Activated CD4-positive, alpha-beta T cell treated with anti-CD3 and anti-CD28 coated beads for 1 hour (primary cell): ENCODE results near the gene IPO13.

Source experiments
- DNase-seq: peaks from one replicate; pipeline ENCODE4 v3.0.0-alpha.2; 2020

The IPO13 gene

GRCh38 chr1:43946236-43947060, at the start of gene IPO13:
Gene IPO13 (plus strand): TSS chr1:43946950. CDS start chr1:43947601, 651 bp downstream.
- peak; percentile 91 for DNase-seq

GRCh38 chr1:43898981-43899380, 47.8 kb upstream of the IPO13 start:
- DNase-seq, result no peak

GRCh38 chr1:43900386-43900785, 46.4 kb upstream of the IPO13 start:
- DNase-seq, result no peak

- DNase-seq, result no peak
These were observed 45.4 kb upstream of the IPO13 start for GRCh38 chr1:43901196-43901961.

GRCh38 chr1:43902058-43902831, 44.5 kb upstream of the IPO13 start:
- no peak for DNase-seq

GRCh38 chr1:43904660-43905551, 41.8 kb upstream of the IPO13 start:
- DNase-seq, result no peak

- no peak for DNase-seq
These were observed 38.5 kb upstream of the IPO13 start for GRCh38 chr1:43908226-43908625.

GRCh38 chr1:43908858-43909257, 37.9 kb upstream of the IPO13 start:
- DNase-seq, result no peak

GRCh38 chr1:43910343-43910742, 36.4 kb upstream of the IPO13 start:
- DNase-seq, result no peak

GRCh38 chr1:43912607-43913006, 34.1 kb upstream of the IPO13 start:
- no peak for DNase-seq

- DNase-seq, result no peak
These were observed 33.7 kb upstream of the IPO13 start for GRCh38 chr1:43913051-43913501.

- no peak for DNase-seq
These were observed 32.9 kb upstream of the IPO13 start for GRCh38 chr1:43913666-43914360.

- no peak for DNase-seq
These were observed 31.9 kb upstream of the IPO13 start for GRCh38 chr1:43914576-43915525.

GRCh38 chr1:43919906-43920305, 26.8 kb upstream of the IPO13 start:
- DNase-seq, result no peak

- DNase-seq, result no peak
These were observed 25.7 kb upstream of the IPO13 start for GRCh38 chr1:43921022-43921421.

- no peak for DNase-seq
These were observed 22.2 kb upstream of the IPO13 start for GRCh38 chr1:43924516-43924915.

GRCh38 chr1:43925846-43926245, 20.9 kb upstream of the IPO13 start:
- no peak for DNase-seq

- DNase-seq, result no peak
These were observed 16.4 kb upstream of the IPO13 start for GRCh38 chr1:43930168-43930948.

- no peak for DNase-seq
These were observed 15.8 kb upstream of the IPO13 start for GRCh38 chr1:43930949-43931275.
